HepG2 (cell line): ENCODE measurements around the gene MTA1. TPM values are rescaled to one million over a fixed set of nuclear protein-coding genes. Genes with fewer than 3 reads are reported as not detected.

Experiments used
- BHLHE40 ChIP-seq: IDR thresholded peaks from 2 replicates; pipeline ENCODE4 v1.6.1; 2011; ENCODE audit warnings: low read length, improper control_type of control experiment
- EEA1 ChIP-seq: sonication (generic); formaldehyde crosslinking; IDR thresholded peaks from 2 replicates; pipeline ENCODE4 v1.5.1; 2020; ENCODE audit warnings: mild to moderate bottlenecking, missing genetic modification reagents, borderline replicate concordance
- HCFC1 ChIP-seq: fragments of 150-350 bp; IDR thresholded peaks from 2 replicates; pipeline ENCODE4 v1.6.1; 2014; ENCODE audit warnings: low read depth, low read length
- KDM5A ChIP-seq: fragments of 200-600 bp; sonication (generic); IDR thresholded peaks from 2 replicates; pipeline ENCODE4 v1.7.0; 2018; ENCODE audit warnings: antibody characterized with exemption, mild to moderate bottlenecking, low read length, borderline replicate concordance
- PPARG ChIP-seq: conservative IDR thresholded peaks from 2 replicates; pipeline ENCODE4 v1.6.1; 2016; ENCODE audit warnings: missing biosample characterization, missing genetic modification reagents
- SNAI1 ChIP-seq: sonication (generic); formaldehyde crosslinking; IDR thresholded peaks from 2 replicates; pipeline ENCODE4 v1.5.0; 2020; ENCODE audit warnings: mild to moderate bottlenecking, missing genetic modification reagents, borderline replicate concordance
- ZKSCAN5 ChIP-seq: sonication (generic); formaldehyde crosslinking; IDR thresholded peaks from 2 replicates; pipeline ENCODE4 v1.5.1; 2020; ENCODE audit warnings: mild to moderate bottlenecking, missing genetic modification reagents
- ZNF160 ChIP-seq: sonication (generic); formaldehyde crosslinking; IDR thresholded peaks from 2 replicates; pipeline ENCODE4 v1.8.0; 2022; ENCODE audit warnings: mild to moderate bottlenecking, inconsistent platforms, missing genetic modification reagents
- ZNF18 ChIP-seq: sonication (generic); formaldehyde crosslinking; IDR thresholded peaks from 2 replicates; pipeline ENCODE4 v1.8.0; 2022; ENCODE audit warnings: mild to moderate bottlenecking, missing genetic modification reagents; ENCODE audit not compliant: insufficient replicate concordance
- ZNF318 ChIP-seq: sonication (generic); formaldehyde crosslinking; IDR thresholded peaks from 2 replicates; pipeline ENCODE4 v1.4.0; 2020; ENCODE audit warnings: mild to moderate bottlenecking, missing genetic modification reagents
- ZNF331 ChIP-seq: sonication (generic); formaldehyde crosslinking; IDR thresholded peaks from 2 replicates; pipeline ENCODE4 v1.4.0; 2020; ENCODE audit warnings: missing genetic modification reagents
- ZNF644 ChIP-seq: IDR thresholded peaks from 2 replicates; pipeline ENCODE4 v1.6.1; 2016; ENCODE audit warnings: low read depth
- ZNF687 ChIP-seq: sonication (generic); formaldehyde crosslinking; IDR thresholded peaks from 2 replicates; pipeline ENCODE4 v1.5.1; 2020; ENCODE audit warnings: mild to moderate bottlenecking, missing genetic modification reagents, moderate library complexity
- ZNF773 ChIP-seq: sonication (generic); formaldehyde crosslinking; IDR thresholded peaks from 2 replicates; pipeline ENCODE4 v1.4.0; 2020; ENCODE audit warnings: missing genetic modification reagents, borderline replicate concordance
- ZNF816 ChIP-seq: sonication (generic); formaldehyde crosslinking; IDR thresholded peaks from 2 replicates; pipeline ENCODE4 v1.8.0; 2022; ENCODE audit warnings: missing genetic modification reagents, mild to moderate bottlenecking, borderline replicate concordance
- polyA plus RNA-seq, 8 experiments: library from polyadenylated mRNA; depleted of rRNA in 3 of 8; stranded (reverse) in 7 of 8; unstranded in 1 of 8; fragments of >200 nt; fragmentation: Illumina TruSeq in 4 of 8; extraction: Trizol in 4 of 8; gene quantifications; 2 replicates each; pipeline versions ENCODE4 v1.2.1 to v1.2.3, GENCODE V29; 2011 to 2016; ENCODE audit warnings: low read depth in 4 of 8, missing spikeins in 1 of 8, mixed read lengths in 1 of 8; ENCODE audit not compliant: insufficient read depth in 1 of 8
- total RNA-seq, 5 experiments: library from RNA; depleted of rRNA; stranded (reverse); fragments of >200 nt; fragmentation: Illumina TruSeq; extraction: Trizol; gene quantifications; 2 replicates each; pipeline ENCODE4 v1.2.3, GENCODE V29; 2016; ENCODE audit warnings: low read depth in 1 of 5

MTA1 gene
- total and polyA plus RNA-seq, 2 of the 13 experiments (the other 11 are each of a cell fraction or from before 2014, with no cell fraction given), result 35.2 to 85.8 TPM

GRCh38 chr14:105491366-105491973, 71.8 kb downstream of the MTA1 start (continued):
- TF ChIP-seq ZNF687 (CRISPR knock-in tag), result peak; percentile 38; the same call in 1 of the 2 replicates
- no peak for TF ChIP-seq ZNF331 (CRISPR knock-in tag)
- TF ChIP-seq ZNF318 (CRISPR knock-in tag), result no peak
- 0 out of 2 replicates have a peak, but pooled peaks have one; percentile 35 for TF ChIP-seq ZNF160 (CRISPR knock-in tag)
- TF ChIP-seq ZNF816 (CRISPR knock-in tag), result 0 out of 2 replicates have a peak, but pooled peaks have one; percentile 4
- TF ChIP-seq HCFC1, result no peak
- TF ChIP-seq ZNF644, result no peak
- TF ChIP-seq PPARG (CRISPR knock-in tag), result no peak
- no peak for TF ChIP-seq SNAI1 (CRISPR knock-in tag)
- TF ChIP-seq ZNF18, result peak; percentile 17
- TF ChIP-seq KDM5A, result peak; percentile 60
- no peak for TF ChIP-seq ZKSCAN5 (CRISPR knock-in tag)
- TF ChIP-seq BHLHE40, result no peak
- peak; percentile 80; the same call in 1 of the 2 replicates for TF ChIP-seq ZNF773
- peak; percentile 57; the same call in 1 of the 2 replicates for TF ChIP-seq EEA1 (CRISPR knock-in tag)
